Progenitor cell of endocrine pancreas (in vitro differentiated cells): ENCODE results near the gene NEK3. TPM values are rescaled to one million over a fixed set of nuclear protein-coding genes. Genes with fewer than 3 reads are reported as not detected.
"Not testable (repeated sequence)": the region's sequence is repeated elsewhere in the genome, so short reads cannot be mapped to it uniquely, and the experiment has no call there.

ENCODE experiments used
- DNase-seq: peaks from one replicate; pipeline ENCODE4 v3.0.0; 2021; ENCODE audit warnings: low spot score; ENCODE audit not compliant: unreplicated experiment
- H3K27ac Mint-ChIP-seq: 2 replicates; pipeline ENCODE4 v1.8.0; 2021; ENCODE audit warnings: mild to moderate bottlenecking, moderate library complexity, mixed read lengths
- H3K27me3 Mint-ChIP-seq: 2 replicates; pipeline ENCODE4 v1.8.0; 2021; ENCODE audit warnings: mixed read lengths
- H3K36me3 Mint-ChIP-seq: 2 replicates; pipeline ENCODE4 v1.8.0; 2022; ENCODE audit warnings: mixed read lengths; ENCODE audit not compliant: insufficient read depth
- H3K4me1 Mint-ChIP-seq: 2 replicates; pipeline ENCODE4 v1.8.0; 2021; ENCODE audit warnings: low read depth, mixed read lengths
- H3K4me3 Mint-ChIP-seq: 2 replicates; pipeline ENCODE4 v1.8.0; 2021; ENCODE audit warnings: low read depth, mild to moderate bottlenecking, moderate library complexity, mixed read lengths
- H3K9me3 Mint-ChIP-seq: 2 replicates; pipeline ENCODE4 v1.8.0; 2021; ENCODE audit warnings: low read depth, mixed read lengths
- long read RNA-seq: library from polyadenylated mRNA; unstranded; transcript quantifications from one replicate; pipeline ENCODE4 v2.0.0, GENCODE V29; 2020
- total RNA-seq: library from RNA; stranded (reverse); gene quantifications from 2 replicates; pipeline ENCODE4 v1.2.1, GENCODE V29; 2021
- TF ChIP-seq, protein P1 (sequence below): fragments of 200-600 bp; sonication (generic); IDR thresholded peaks from one replicate; pipeline ENCODE4 v1.5.0; 2021; ENCODE audit warnings: antibody characterized with exemption, mild to moderate bottlenecking; ENCODE audit not compliant: unreplicated experiment

Gene NEK3, protein sequence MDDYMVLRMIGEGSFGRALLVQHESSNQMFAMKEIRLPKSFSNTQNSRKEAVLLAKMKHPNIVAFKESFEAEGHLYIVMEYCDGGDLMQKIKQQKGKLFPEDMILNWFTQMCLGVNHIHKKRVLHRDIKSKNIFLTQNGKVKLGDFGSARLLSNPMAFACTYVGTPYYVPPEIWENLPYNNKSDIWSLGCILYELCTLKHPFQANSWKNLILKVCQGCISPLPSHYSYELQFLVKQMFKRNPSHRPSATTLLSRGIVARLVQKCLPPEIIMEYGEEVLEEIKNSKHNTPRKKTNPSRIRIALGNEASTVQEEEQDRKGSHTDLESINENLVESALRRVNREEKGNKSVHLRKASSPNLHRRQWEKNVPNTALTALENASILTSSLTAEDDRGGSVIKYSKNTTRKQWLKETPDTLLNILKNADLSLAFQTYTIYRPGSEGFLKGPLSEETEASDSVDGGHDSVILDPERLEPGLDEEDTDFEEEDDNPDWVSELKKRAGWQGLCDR
- 26.3 and 28.1 TPM in 2 replicates for total RNA-seq
- long read RNA-seq, transcript NEK3-205 (16 exons, 2,396 nt), result major isoform, 12 of 33 reads
- long read RNA-seq, partial matches to known transcripts, result 6 of 33 reads
- long read RNA-seq, other reads (novel, unspliced or antisense), result 15 of 33 reads

DNA sequence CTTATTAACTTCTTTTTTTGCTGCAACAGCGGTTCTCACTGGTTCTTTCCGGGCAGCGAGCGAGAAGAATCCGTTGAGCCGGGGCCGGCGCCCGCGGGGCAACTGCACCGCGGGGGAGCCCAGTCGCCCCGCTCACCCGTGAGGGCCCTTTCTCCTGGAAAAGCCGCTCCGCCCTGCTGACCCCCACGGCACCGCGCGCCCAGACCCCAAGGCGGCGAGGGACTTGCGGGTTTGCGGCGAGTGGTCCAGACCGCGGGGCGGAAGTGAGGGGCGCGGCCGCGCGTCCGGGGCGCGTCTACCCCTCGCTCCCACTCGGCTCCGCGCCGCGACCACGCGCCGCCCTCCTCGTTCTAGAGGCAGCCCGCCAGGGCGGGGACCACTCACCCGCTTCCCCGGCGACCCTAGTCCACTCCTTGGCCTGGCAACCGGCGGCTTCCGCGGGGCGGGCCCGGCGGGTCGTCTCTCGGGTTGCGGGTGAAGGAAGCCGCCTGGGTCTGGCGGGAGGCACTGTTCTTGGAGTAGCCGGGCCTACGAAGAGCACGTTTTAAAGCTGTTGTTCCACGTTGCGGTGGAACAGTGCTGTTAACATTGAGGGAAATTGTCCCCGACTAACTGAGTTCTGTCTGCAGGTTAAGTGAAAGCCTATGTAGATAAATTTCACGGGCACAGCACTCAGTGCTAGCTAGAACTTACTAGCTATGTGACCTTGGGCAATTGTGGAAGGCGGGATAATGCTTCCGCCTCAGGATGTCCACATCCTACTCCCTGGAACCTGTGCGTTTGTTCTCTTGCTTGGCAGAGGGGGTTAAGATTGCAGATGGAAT is at the start of gene NEK3:
Gene NEK3 (minus strand): TSS at position 439 of the 824 bp plus-strand sequence. CDS start 3,406 bp downstream, outside the sequence.
- Mint-ChIP-seq H3K4me1 (peaks cover 68% of the 10 kb centered on the region), H3K27ac (peak within 1 kb of the TSS; percentile 94), H3K27me3 (no peaks in the 10 kb centered on the region), H3K4me3 (peak within 1 kb of the TSS; percentile 78), H3K36me3 (peaks cover 2% of the 10 kb centered on the region), H3K9me3 (peaks cover 4% of the 10 kb centered on the region)
- TF ChIP-seq, protein P1, sequence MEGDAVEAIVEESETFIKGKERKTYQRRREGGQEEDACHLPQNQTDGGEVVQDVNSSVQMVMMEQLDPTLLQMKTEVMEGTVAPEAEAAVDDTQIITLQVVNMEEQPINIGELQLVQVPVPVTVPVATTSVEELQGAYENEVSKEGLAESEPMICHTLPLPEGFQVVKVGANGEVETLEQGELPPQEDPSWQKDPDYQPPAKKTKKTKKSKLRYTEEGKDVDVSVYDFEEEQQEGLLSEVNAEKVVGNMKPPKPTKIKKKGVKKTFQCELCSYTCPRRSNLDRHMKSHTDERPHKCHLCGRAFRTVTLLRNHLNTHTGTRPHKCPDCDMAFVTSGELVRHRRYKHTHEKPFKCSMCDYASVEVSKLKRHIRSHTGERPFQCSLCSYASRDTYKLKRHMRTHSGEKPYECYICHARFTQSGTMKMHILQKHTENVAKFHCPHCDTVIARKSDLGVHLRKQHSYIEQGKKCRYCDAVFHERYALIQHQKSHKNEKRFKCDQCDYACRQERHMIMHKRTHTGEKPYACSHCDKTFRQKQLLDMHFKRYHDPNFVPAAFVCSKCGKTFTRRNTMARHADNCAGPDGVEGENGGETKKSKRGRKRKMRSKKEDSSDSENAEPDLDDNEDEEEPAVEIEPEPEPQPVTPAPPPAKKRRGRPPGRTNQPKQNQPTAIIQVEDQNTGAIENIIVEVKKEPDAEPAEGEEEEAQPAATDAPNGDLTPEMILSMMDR, result no peak
- DNase-seq, result peak; percentile 45

DNA sequence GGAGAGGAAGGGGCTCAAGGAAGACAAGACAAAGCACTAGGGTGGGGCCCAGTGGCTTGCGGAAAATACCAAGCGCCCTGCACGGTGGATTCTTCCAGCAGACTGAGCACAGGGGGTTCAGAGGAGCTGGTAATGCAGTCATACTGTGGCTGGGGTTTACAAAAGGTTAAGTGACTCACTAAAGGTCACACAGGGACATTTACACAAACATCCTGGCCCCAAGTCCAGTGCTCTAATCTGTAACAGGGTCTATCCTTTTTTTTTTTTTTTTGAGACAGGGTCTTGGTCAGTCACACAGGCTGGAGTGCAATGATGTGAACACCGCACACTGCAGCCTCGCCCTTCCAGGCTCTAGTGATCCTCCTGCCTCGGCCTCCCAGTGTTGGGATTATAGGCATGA is 49.0 kb upstream of the NEK3 start:
- not testable (repeated sequence) for H3K4me1 Mint-ChIP-seq, H3K36me3 Mint-ChIP-seq, H3K27me3 Mint-ChIP-seq, DNase-seq, H3K27ac Mint-ChIP-seq, H3K9me3 Mint-ChIP-seq, H3K4me3 Mint-ChIP-seq

DNA sequence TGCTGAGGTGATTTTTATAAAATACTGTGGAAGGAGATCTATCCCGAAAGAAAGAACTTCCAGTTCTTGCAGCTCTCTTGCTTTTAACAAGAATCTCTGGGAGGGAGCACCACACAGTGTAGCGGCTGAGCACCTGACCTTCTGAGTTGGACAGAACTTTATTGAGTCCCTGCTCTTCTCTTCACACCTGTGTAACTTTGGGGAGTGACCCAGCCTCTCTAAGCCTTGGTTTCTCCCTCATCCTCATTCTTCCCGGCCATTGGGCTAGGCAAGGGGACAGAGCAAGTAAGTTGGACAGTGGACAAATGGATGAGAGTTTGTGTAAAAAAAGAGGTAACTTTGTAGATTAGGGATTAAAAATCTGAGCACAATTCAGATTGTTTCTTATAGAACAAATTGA is 48.5 kb upstream of the NEK3 start:
- not testable (repeated sequence) for H3K4me1 Mint-ChIP-seq, H3K9me3 Mint-ChIP-seq, H3K27me3 Mint-ChIP-seq, DNase-seq, H3K4me3 Mint-ChIP-seq, H3K36me3 Mint-ChIP-seq, H3K27ac Mint-ChIP-seq

DNA sequence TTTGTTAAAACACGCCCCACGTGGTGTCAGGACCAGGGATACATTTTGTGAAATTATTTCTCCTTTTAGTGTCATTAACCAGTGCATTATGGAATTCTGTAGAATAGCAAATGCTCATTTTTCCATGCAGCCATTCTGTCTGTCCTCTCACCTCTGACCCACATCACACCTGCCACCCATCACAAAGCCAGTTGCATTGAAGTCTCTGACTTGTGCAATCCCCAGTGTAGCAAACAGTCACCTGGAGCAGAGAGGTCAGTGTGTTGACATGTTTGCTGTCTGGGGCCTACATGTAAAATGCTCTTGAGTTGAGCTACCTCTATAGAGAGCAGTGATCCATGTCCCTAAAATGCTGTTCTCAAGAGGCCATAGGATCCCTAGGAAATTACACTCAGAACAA is 47.9 kb upstream of the NEK3 start:
- not testable (repeated sequence) for H3K27ac Mint-ChIP-seq, H3K9me3 Mint-ChIP-seq, H3K36me3 Mint-ChIP-seq, H3K27me3 Mint-ChIP-seq, DNase-seq, H3K4me3 Mint-ChIP-seq, H3K4me1 Mint-ChIP-seq

DNA sequence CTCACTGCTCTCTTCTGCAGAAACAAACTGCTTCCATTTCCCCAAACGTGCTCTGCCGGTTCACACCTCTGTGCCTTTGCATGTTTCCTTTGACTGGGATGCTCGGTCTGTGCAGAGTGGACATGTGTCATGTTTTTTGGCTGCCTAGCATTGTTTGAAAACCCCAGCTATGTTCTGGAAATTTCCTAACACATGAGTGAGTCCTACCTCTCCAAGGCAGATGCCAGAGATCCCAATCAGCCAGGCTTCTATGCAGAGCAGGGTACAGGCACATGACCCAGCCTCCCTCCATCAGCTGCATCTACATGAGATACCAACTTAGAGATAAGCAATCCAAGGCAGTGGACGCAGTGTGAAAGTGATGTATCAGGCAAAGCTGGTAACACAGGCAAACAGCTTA is 45.1 kb upstream of the NEK3 start:
- not testable (repeated sequence) for H3K27ac Mint-ChIP-seq, H3K9me3 Mint-ChIP-seq, H3K4me1 Mint-ChIP-seq, H3K4me3 Mint-ChIP-seq, H3K27me3 Mint-ChIP-seq, H3K36me3 Mint-ChIP-seq, DNase-seq

DNA sequence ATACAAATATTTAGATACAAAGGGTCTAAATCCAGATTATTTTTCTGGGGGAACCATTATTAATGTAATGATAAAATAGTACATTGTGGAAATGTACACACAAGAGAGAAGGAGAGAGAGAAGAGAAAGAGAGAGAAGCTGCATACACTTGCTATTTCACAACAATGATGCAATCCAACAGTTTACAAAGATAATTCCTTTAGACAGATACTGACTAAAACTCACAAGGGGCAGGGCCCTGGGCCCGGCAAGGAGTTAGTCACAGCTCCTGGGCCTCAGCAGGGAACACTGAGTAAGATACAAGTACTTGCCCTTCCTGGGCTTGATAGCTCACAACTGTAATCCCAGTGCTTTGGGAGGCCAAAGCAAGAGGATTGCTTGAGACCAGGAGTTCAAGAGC is 44.5 kb upstream of the NEK3 start:
- not testable (repeated sequence) for H3K4me3 Mint-ChIP-seq

DNA sequence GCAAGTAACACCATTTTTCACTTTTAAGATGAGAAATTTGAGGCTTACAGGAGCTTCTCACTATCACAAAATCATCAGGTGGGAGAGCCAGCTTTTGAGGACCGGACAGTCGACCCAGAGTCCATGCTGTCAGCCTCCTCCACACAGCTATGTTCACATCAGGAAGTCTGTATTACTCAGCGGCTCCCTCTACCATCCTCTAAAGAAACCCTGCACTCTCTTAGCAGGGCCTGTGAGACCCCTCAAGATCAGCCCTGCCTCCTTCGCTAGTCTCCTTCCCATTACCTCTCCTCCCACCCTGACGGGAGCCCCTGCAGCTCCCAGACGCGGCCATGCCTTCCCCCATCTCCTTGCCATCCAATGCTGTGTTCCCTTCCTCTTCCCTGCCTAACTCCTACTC is 43.1 kb upstream of the NEK3 start:
- not testable (repeated sequence) for H3K9me3 Mint-ChIP-seq, DNase-seq, H3K27me3 Mint-ChIP-seq, H3K27ac Mint-ChIP-seq, H3K36me3 Mint-ChIP-seq, H3K4me1 Mint-ChIP-seq, H3K4me3 Mint-ChIP-seq

More for the DNA sequence above, 44.5 kb upstream of the NEK3 start:
- H3K4me1 Mint-ChIP-seq, DNase-seq, H3K27me3 Mint-ChIP-seq, H3K27ac Mint-ChIP-seq, H3K9me3 Mint-ChIP-seq, H3K36me3 Mint-ChIP-seq: not testable (repeated sequence)

DNA sequence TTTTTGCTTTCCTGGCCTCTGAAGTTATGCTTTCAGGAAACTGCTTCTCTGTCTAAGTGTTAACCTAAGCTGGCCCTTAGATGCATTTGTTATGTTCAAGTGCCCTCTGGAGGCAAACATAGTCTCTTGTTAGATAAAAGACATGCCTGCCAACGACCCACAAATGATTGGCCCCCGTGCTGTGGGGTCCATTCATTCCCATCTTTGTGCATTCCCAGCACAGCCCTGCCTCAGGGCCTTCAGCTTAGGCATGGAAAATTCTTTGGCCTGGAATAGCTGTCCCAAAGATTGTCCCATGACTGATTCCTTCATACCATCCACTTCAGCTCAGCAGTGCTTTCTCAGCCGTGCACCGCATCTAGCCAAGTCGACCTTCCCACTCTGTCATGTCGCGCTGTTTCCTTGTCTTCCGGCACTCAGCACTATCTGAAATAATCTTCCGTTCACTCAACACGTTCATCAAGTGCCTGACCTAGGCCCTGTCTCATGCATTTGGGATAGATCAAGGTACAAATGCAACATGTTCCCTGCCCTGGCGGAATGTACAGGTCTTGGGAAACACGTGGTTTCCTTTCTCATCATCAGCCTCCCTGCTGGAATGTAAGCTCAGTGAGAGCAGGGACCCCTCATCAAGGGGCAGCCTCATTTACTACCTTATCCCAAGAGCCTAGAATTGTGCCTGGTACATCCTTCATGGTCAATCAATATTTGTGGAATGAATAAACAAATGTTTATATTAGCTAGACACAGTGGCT is 42.2 kb upstream of the NEK3 start:
- H3K9me3 Mint-ChIP-seq, H3K4me1 Mint-ChIP-seq, DNase-seq, H3K27ac Mint-ChIP-seq, H3K4me3 Mint-ChIP-seq, H3K27me3 Mint-ChIP-seq, H3K36me3 Mint-ChIP-seq: not testable (repeated sequence)
- TF ChIP-seq, protein P1, result peak; percentile 52
